Measurements from ENCODE around the gene HOXB3.
A peak's percentile ranks its signal among the peaks of the same experiment; 100 is the strongest.

DNA sequence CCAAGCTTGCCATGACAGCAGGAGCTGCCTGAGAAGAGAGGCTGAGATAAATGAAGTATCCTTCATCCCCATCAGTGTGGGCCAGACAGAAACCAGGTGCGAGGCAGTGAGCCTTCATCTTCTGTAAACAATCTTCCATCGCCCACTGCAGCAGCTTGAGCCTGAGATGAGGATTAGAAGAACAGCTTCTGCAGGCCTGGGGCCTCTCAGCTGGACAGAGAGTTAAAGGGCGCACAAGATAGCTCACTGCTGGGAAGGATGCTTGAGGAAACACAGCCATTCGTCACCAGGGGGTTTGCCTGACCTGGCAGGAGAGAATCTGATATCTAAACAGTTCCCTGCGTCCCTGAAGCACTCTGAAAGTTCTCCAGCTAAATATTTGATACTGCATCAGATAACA, 86.3 kb downstream of the HOXB3 start:
- TF ChIP-seq, protein P1, sequence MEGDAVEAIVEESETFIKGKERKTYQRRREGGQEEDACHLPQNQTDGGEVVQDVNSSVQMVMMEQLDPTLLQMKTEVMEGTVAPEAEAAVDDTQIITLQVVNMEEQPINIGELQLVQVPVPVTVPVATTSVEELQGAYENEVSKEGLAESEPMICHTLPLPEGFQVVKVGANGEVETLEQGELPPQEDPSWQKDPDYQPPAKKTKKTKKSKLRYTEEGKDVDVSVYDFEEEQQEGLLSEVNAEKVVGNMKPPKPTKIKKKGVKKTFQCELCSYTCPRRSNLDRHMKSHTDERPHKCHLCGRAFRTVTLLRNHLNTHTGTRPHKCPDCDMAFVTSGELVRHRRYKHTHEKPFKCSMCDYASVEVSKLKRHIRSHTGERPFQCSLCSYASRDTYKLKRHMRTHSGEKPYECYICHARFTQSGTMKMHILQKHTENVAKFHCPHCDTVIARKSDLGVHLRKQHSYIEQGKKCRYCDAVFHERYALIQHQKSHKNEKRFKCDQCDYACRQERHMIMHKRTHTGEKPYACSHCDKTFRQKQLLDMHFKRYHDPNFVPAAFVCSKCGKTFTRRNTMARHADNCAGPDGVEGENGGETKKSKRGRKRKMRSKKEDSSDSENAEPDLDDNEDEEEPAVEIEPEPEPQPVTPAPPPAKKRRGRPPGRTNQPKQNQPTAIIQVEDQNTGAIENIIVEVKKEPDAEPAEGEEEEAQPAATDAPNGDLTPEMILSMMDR (conservative IDR thresholded peaks at IDR 0.05; ENCODE audit: low read depth, low read length): no peak; the same call in 1 of the 2 replicates
- TF ChIP-seq FOS (IDR thresholded peaks at IDR 0.05; ENCODE audit: low read depth, low read length) (no peak), RAD21 (IDR thresholded peaks at IDR 0.05; ENCODE audit: low read length) (no peak), RFX5 (IDR thresholded peaks at IDR 0.05; ENCODE audit: low read depth, low read length) (no peak), CHD1 (IDR thresholded peaks at IDR 0.05; ENCODE audit: low read depth, low read length) (no peak), BHLHE40 (IDR thresholded peaks at IDR 0.05; ENCODE audit: low read depth, low read length) (0 out of 2 replicates have a peak, but pooled peaks have one; percentile 14)
- TF ChIP-seq, protein P2, sequence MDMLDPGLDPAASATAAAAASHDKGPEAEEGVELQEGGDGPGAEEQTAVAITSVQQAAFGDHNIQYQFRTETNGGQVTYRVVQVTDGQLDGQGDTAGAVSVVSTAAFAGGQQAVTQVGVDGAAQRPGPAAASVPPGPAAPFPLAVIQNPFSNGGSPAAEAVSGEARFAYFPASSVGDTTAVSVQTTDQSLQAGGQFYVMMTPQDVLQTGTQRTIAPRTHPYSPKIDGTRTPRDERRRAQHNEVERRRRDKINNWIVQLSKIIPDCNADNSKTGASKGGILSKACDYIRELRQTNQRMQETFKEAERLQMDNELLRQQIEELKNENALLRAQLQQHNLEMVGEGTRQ (IDR thresholded peaks at IDR 0.05; ENCODE audit: low read depth, low read length): no peak
